ENCODE results near the gene LMAN1L.

LMAN1L gene

GRCh38 chr15:74863239-74864056 lies 50.8 kb downstream of the LMAN1L start:
- DNase-seq: peak; percentile 39

- DNase-seq: no peak
Measured at GRCh38 chr15:74864296-74864695, 51.7 kb downstream of the LMAN1L start.

GRCh38 chr15:74865316-74865715 lies 52.7 kb downstream of the LMAN1L start:
- no peak for DNase-seq

- peak; percentile 65 for DNase-seq
Measured at GRCh38 chr15:74866090-74866489, 53.5 kb downstream of the LMAN1L start.

- DNase-seq: no peak
Measured at GRCh38 chr15:74867466-74868038, 54.9 kb downstream of the LMAN1L start.

GRCh38 chr15:74868059-74868458 lies 55.4 kb downstream of the LMAN1L start:
- no peak for DNase-seq

- no peak for DNase-seq
Measured at GRCh38 chr15:74869372-74869725, 56.7 kb downstream of the LMAN1L start.

- DNase-seq: no peak
Measured at GRCh38 chr15:74869726-74870407, 57.2 kb downstream of the LMAN1L start.

- DNase-seq: peak; percentile 52
Measured at GRCh38 chr15:74870436-74871215, 58.0 kb downstream of the LMAN1L start.

- no peak for DNase-seq
Measured at GRCh38 chr15:74872702-74873035, 60.0 kb downstream of the LMAN1L start.

GRCh38 chr15:74873036-74873755 lies 60.6 kb downstream of the LMAN1L start, which contains the start of gene SCAMP2:
TSS of gene SCAMP2 (minus strand) at chr15:74873365. CDS start at chr15:74873255, 110 bp downstream.
- DNase-seq: peak; percentile 95

- peak; percentile 31 for DNase-seq
Measured at GRCh38 chr15:74873756-74874424, 61.3 kb downstream of the LMAN1L start.

Measured in EL (cell line).